RWPE1 (cell line): ENCODE results near the gene WDR82.
"Not testable (repeated sequence)": the region's sequence is repeated elsewhere in the genome, so short reads cannot be mapped to it uniquely, and the experiment has no call there.

Experiments
- CTCF ChIA-PET: fragments of 350-600 bp; sonication (Branson Sonifier 250); formaldehyde crosslinking; extraction: SDS; loops from one replicate; lab custom pipeline; 2021; lab: Yijun Ruan, JAX
- POLR2A ChIA-PET: fragments of 400-600 bp; formaldehyde crosslinking; extraction: SDS; loops from one replicate; lab custom pipeline; 2020; ENCODE audit warnings: antibody characterized with exemption; ENCODE audit not compliant: low non-redundant PET; lab: Yijun Ruan, JAX
- DNase-seq: peaks from one replicate; pipeline ENCODE4 v3.0.0; 2012; ENCODE audit warnings: low spot score
- H3K27ac ChIP-seq: fragments of 450-650 bp; 2 replicates; pipeline ENCODE4 v1.5.1; 2017
- TF ChIP-seq, protein P1 (sequence below): fragments of 450-650 bp; conservative IDR thresholded peaks from 2 replicates; pipeline ENCODE4 v1.5.1; 2017; ENCODE audit warnings: low read depth, mild to moderate bottlenecking

WDR82 gene

DNA sequence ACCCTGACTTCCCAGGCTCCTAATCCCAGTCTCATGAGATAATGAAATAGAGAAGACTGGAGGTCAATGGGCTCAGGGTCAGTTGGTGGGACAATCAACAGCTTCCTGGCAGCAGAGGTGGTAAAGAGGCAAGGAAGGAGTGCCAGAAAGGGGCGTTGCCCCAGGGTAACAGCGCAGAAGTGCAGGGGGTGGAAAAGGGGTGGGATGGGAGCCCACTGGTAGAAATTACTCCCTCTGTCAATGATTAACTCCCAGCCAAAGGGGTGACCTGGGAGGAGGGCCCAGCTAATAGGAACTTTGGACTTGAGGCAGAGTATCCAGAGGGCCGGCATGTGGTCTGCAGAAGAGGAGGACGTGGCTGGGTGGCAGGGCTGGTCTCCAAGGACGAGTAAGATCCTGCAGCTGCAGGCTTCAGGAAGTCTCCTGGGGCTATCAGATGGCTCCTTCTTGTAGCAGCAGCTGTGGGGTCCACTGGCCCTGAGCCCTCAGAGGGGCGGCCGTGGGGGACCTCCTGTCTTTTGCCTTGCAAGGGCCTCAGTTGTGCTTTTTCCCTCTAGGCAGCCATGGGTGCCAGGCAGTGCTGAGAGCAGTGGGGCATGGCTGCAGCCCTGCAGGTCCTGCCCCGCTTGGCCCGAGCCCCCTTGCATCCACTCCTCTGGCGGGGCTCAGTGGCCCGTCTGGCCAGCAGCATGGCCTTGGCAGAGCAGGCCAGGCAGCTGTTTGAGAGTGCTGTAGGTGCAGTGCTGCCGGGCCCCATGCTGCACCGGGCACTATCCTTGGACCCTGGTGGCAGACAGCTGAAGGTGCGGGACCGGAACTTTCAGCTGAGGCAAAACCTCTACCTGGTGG lies 11.5 kb upstream of the WDR82 start:
- TF ChIP-seq, protein P1, sequence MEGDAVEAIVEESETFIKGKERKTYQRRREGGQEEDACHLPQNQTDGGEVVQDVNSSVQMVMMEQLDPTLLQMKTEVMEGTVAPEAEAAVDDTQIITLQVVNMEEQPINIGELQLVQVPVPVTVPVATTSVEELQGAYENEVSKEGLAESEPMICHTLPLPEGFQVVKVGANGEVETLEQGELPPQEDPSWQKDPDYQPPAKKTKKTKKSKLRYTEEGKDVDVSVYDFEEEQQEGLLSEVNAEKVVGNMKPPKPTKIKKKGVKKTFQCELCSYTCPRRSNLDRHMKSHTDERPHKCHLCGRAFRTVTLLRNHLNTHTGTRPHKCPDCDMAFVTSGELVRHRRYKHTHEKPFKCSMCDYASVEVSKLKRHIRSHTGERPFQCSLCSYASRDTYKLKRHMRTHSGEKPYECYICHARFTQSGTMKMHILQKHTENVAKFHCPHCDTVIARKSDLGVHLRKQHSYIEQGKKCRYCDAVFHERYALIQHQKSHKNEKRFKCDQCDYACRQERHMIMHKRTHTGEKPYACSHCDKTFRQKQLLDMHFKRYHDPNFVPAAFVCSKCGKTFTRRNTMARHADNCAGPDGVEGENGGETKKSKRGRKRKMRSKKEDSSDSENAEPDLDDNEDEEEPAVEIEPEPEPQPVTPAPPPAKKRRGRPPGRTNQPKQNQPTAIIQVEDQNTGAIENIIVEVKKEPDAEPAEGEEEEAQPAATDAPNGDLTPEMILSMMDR: no peak
- CTCF ChIA-PET: interaction anchor here (0.5 to 0.7 kb wide), 2 partner anchors 49 to 106 kb away, joined by 4 to 5 read pairs; no protein-coding TSS in a partner anchor
- peak overlapping the region; percentile 4; the same call in 1 of the 2 replicates for H3K27ac ChIP-seq
- POLR2A ChIA-PET: no interaction called here
- no peak for DNase-seq

GRCh38 chr3:52289338-52289746 lies 10.9 kb upstream of the WDR82 start:
- ChIA-PET POLR2A (interaction anchor here (0.7 kb wide), 1 partner anchor 51 kb away, joined by 4 read pairs; no protein-coding TSS in a partner anchor), CTCF (interaction anchor here (1.1 kb wide), 1 partner anchor 9 kb away, joined by 3 read pairs; no protein-coding TSS in a partner anchor)
- TF ChIP-seq, protein P1: no peak
- peak overlapping the region; percentile 4; the same call in 1 of the 2 replicates for H3K27ac ChIP-seq
- DNase-seq: no peak

GRCh38 chr3:52288674-52289073 lies 10.2 kb upstream of the WDR82 start:
- no peak for DNase-seq
- POLR2A ChIA-PET: interaction anchor here (0.7 kb wide), 1 partner anchor 51 kb away, joined by 4 read pairs; no protein-coding TSS in a partner anchor
- TF ChIP-seq, protein P1: no peak
- CTCF ChIA-PET: interaction anchor here (1.1 kb wide), 1 partner anchor 9 kb away, joined by 3 read pairs; no protein-coding TSS in a partner anchor
- peak overlapping the region; percentile 99 for H3K27ac ChIP-seq

DNA sequence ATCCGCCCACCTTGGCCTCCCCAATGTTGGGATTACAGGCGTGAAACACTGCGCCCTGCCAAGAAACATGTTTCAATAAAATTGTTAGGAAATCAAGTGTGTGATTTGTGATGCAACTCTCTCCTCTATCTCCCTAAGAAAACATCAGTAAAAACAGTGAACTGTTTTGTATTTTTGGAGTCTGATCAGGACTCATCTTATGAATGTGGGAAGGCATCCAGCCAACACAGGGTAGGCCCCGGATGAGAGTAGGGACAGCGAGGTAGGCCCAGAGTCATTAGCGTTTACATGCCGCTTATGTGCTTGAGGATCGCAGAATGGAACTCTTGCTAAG lies 8.3 kb upstream of the WDR82 start:
- peak overlapping the region; percentile 99 for H3K27ac ChIP-seq
- TF ChIP-seq, protein P1: no peak
- ChIA-PET POLR2A (no interaction called here), CTCF (interaction anchor here (1.4 kb wide), 1 partner anchor 8 kb away, joined by 5 read pairs; the partner anchor contains the start of gene WDR82)
- DNase-seq: no peak

DNA sequence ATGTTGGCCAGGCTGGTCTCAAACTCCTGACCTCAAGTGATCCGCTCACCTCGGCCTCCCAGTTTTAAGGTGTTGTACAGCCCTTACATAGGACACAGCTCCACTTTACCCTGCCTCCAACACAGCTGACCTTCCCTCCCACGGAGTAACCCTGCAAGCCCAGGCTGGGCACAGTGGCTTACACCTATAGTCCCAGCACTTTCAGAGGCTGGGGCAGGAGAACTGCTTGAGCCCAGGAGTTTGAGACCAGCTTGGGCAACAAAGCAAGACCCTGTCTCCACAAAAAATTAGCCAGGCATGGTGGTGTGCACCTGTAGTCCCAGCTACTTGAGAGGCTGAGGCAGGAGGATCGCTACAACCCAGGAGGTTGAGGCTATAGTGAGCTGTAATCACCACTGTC lies 5.6 kb upstream of the WDR82 start:
- POLR2A ChIA-PET, DNase-seq, H3K27ac ChIP-seq: not testable (repeated sequence)
- CTCF ChIA-PET: interaction anchor here (0.6 kb wide), 1 partner anchor 350 kb away, joined by 4 read pairs; no protein-coding TSS in a partner anchor

GRCh38 chr3:52283306-52283705 lies 4.9 kb upstream of the WDR82 start:
- ChIA-PET CTCF (no interaction called here), POLR2A (no interaction called here)
- H3K27ac ChIP-seq: no peak overlapping the region
- TF ChIP-seq, protein P1: no peak
- DNase-seq: no peak
